LNCAP (cell line): Measurements from ENCODE around the gene ZNF23.

Experiments used
- TF ChIP-seq, protein P1 (sequence below): fragments of 450-650 bp; IDR thresholded peaks from 2 replicates; pipeline ENCODE4 v1.5.1; 2017; ENCODE audit warnings: mild to moderate bottlenecking

ZNF23 gene

DNA sequence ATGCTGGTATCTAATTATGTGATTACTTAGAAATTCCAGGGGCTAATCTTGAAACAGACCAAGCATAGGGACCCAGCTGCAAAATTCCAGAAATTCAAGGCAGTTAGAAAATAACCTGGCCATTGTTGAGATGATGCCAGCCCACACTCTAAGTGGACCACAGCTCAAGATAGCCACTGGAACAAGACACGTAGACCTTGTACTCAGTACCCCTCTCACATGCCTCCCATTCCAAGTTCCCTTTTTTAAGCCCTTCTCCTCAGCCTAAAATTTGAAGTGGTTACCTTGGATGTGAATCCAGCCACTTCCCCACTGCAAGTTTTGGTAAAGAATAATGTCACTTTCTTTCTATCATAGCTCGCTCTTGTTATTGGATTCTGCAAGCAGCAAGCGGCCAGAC, 31.2 kb upstream of the ZNF23 start:
- TF ChIP-seq, protein P1, sequence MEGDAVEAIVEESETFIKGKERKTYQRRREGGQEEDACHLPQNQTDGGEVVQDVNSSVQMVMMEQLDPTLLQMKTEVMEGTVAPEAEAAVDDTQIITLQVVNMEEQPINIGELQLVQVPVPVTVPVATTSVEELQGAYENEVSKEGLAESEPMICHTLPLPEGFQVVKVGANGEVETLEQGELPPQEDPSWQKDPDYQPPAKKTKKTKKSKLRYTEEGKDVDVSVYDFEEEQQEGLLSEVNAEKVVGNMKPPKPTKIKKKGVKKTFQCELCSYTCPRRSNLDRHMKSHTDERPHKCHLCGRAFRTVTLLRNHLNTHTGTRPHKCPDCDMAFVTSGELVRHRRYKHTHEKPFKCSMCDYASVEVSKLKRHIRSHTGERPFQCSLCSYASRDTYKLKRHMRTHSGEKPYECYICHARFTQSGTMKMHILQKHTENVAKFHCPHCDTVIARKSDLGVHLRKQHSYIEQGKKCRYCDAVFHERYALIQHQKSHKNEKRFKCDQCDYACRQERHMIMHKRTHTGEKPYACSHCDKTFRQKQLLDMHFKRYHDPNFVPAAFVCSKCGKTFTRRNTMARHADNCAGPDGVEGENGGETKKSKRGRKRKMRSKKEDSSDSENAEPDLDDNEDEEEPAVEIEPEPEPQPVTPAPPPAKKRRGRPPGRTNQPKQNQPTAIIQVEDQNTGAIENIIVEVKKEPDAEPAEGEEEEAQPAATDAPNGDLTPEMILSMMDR = no peak

DNA sequence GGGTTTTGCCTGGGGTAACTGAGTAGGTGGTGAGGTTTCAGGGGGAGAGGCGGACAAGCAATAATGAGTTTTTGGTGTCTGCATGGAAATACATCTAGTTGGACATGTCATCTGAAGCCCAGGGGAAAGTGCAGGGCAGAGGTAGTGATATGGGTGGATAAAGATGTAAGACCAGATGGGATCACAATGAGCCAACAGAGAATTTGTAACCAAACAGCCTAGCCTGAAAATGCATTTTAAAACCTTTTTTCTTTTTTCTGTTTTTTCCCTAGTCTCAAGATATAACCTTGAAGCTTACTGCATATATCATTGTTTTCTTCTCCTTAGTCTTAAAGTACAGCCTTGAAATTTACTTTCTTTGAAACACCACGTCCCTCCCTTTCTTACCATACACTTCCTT, 30.7 kb upstream of the ZNF23 start:
- TF ChIP-seq, protein P1 = no peak

DNA sequence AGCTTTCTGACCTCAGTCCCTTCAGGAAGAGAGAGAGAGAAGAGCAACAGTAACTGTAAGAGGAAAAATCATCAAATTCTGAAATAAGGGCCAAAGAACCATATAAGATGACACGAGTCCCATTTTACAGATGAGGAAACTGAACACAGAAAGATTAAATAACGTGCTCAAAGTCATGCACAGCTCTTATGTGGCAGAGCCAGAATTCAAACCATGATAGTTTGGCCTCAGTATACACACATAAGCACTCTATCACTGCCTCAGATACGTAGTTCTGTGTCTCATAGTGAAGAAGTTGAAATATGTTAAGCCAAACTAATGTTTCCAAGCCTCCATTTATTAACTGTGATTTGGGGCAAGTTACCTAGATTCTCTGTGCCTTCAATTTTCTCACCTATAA, 29.0 kb upstream of the ZNF23 start:
- TF ChIP-seq, protein P1 = no peak

DNA sequence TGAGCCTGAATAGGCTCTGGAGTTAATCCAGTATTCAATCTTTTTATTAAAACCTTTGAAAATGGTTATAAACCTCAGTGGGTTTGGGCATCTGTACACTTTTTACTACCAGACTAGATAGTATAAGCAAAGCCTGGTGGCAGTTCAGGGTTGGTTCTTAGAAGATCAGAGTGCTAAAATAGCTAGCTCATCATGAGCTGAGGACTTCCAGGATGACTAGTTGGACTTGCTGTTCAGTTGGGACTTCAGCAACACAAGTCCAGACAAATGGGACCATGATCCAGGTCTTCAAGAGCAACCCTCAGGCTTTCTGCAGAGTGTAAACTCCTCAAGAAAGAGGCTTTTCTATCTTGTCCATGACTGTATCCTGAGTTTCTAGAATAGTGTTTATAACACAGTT, 28.3 kb upstream of the ZNF23 start:
- TF ChIP-seq, protein P1 = no peak

DNA sequence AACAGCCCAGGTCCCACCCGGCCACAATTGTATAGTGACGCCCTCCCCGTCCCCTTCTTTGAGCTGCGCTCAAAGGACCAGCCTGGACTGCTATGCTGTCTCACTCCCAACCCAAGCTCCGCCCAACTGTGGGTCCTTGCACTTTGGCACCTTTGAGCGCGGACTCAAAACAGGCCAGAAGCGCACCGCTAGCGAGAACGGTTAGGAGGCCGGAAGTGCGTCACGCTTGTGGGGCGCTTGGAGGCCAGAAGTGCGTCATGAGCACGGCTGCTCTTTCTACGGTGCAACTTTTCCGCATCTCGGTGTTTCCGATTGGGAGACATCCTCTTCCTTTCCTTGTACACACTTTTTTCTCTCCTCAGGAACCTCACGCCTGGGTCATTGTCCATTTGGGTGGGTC, 27.1 kb upstream of the ZNF23 start, which contains the start of gene ZNF19:
Gene ZNF19 (minus strand): TSS at position 203 of the 400 bp plus-strand sequence. CDS start 7,210 bp downstream, outside the sequence.
- TF ChIP-seq, protein P1 = no peak

DNA sequence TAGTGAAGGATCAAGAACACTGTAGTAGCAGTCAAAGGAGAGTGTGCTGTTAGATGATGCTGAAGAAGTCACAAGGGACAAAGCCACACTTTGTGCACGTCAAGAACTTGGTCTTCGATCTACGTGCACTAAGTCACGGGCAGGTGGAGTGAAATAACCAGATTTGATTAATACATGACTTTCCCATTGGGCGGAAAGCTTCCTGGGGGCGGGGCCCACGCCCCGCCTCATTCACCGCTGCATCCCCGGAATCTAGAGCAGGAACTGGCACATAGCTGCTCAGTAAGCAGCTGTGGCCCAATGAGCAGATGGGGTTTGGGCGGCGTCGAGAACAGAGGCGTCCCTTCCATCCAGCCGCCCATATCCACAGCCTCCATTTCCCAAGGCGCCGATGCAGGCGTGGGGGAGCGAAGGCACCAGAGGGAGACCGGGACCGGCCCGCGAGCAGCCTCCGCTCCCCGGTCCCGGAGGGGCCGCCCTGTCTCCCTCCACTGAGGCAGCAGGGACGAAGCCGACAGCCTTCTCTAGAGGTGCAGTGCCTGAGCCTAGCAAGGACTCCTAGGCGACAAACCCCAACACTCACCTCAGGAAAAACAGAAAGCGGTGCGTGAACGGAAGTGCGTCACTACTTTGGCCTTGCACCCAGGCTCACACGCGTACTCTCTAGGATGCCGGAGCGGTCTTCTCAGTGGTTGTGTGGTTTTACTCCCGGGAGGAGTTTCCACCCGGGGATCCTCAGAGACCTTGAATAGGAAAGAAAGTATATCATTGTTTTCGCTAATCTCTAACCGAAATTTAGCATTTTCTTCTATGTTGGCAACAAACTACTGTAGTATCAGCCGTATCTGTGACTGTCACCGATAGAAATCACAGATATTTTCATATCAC, 22.2 kb upstream of the ZNF23 start:
- TF ChIP-seq, protein P1 = no peak

DNA sequence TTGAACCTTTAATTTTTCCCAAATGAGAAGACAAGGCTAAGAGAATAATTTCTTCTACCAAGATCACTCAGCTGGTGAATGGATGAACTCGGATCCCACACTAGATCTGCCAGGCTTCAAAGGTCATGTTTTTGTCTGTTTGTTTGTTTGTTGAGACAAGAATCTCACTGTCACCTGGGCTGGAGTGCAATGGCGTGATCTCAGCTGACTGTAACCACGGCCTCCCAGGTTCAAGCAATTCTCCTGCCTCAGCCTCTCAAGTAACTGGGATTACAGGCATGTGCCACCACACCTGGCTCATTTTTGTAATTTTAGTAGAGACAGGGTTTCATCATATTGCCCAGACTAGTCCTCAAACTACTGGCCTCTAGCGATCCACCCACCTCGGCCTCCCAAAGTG, 20.5 kb upstream of the ZNF23 start:
- TF ChIP-seq, protein P1 = no peak
